Neuron (in vitro differentiated cells): ENCODE data around the gene DHRS4L2.
"Not testable (repeated sequence)": the region's sequence is repeated elsewhere in the genome, so short reads cannot be mapped to it uniquely, and the experiment has no call there.

Experiments used
- H2AFZ ChIP-seq: one replicate; pipeline ENCODE4 v1.6.1; 2013; ENCODE audit warnings: low read depth, mild to moderate bottlenecking, inconsistent platforms, low read length, moderate library complexity
- H3K27me3 ChIP-seq: one replicate; pipeline ENCODE4 v1.6.1; 2013; ENCODE audit warnings: low read length; ENCODE audit not compliant: insufficient read depth
- H3K36me3 ChIP-seq: one replicate; pipeline ENCODE4 v1.6.1; 2013; ENCODE audit warnings: low read length; ENCODE audit not compliant: insufficient read depth
- H3K4me1 ChIP-seq: one replicate; pipeline ENCODE4 v1.6.1; 2013; ENCODE audit warnings: low read length; ENCODE audit not compliant: insufficient read depth
- H3K4me3 ChIP-seq: 2 replicates; pipeline ENCODE4 v1.5.1; 2013; ENCODE audit warnings: mild to moderate bottlenecking, low read length, moderate library complexity
- H3K9me3 ChIP-seq: one replicate; pipeline ENCODE4 v1.6.1; 2013; ENCODE audit warnings: low read length

DHRS4L2 gene

GRCh38 chr14:23954965-23955364 lies 33.8 kb upstream of the DHRS4L2 start:
- H3K4me3 ChIP-seq, H3K4me1 ChIP-seq, H3K36me3 ChIP-seq, H2AFZ ChIP-seq, H3K27me3 ChIP-seq, H3K9me3 ChIP-seq: not testable (repeated sequence)

GRCh38 chr14:23955811-23956210 lies 32.9 kb upstream of the DHRS4L2 start:
- H3K4me1 ChIP-seq, H3K36me3 ChIP-seq, H3K4me3 ChIP-seq, H3K27me3 ChIP-seq, H2AFZ ChIP-seq, H3K9me3 ChIP-seq: not testable (repeated sequence)

GRCh38 chr14:23957913-23958569 lies 30.7 kb upstream of the DHRS4L2 start:
- H3K9me3 ChIP-seq, H3K27me3 ChIP-seq, H3K4me3 ChIP-seq, H3K36me3 ChIP-seq, H3K4me1 ChIP-seq, H2AFZ ChIP-seq: not testable (repeated sequence)

GRCh38 chr14:23960899-23961298 lies 27.8 kb upstream of the DHRS4L2 start:
- H3K27me3 ChIP-seq, H3K4me3 ChIP-seq, H3K4me1 ChIP-seq, H3K9me3 ChIP-seq, H3K36me3 ChIP-seq, H2AFZ ChIP-seq: not testable (repeated sequence)

- H2AFZ ChIP-seq, H3K36me3 ChIP-seq, H3K4me1 ChIP-seq, H3K27me3 ChIP-seq, H3K9me3 ChIP-seq, H3K4me3 ChIP-seq: not testable (repeated sequence)
Measured at GRCh38 chr14:23961704-23962103, 27.0 kb upstream of the DHRS4L2 start.

- H3K4me3 ChIP-seq, H3K9me3 ChIP-seq, H3K4me1 ChIP-seq, H2AFZ ChIP-seq, H3K36me3 ChIP-seq, H3K27me3 ChIP-seq: not testable (repeated sequence)
Measured at GRCh38 chr14:23969130-23969480, 19.6 kb upstream of the DHRS4L2 start.

- not testable (repeated sequence) for H3K9me3 ChIP-seq, H3K4me3 ChIP-seq, H2AFZ ChIP-seq, H3K4me1 ChIP-seq, H3K36me3 ChIP-seq, H3K27me3 ChIP-seq
Measured at GRCh38 chr14:23969481-23970282, 19.0 kb upstream of the DHRS4L2 start.

GRCh38 chr14:23970283-23970659 lies 18.5 kb upstream of the DHRS4L2 start:
- H3K4me1 ChIP-seq, H3K36me3 ChIP-seq, H3K27me3 ChIP-seq, H3K4me3 ChIP-seq, H2AFZ ChIP-seq, H3K9me3 ChIP-seq: not testable (repeated sequence)

GRCh38 chr14:23973178-23973577 lies 15.6 kb upstream of the DHRS4L2 start:
- H3K27me3 ChIP-seq, H3K4me1 ChIP-seq, H3K9me3 ChIP-seq, H3K36me3 ChIP-seq, H2AFZ ChIP-seq, H3K4me3 ChIP-seq: not testable (repeated sequence)

- not testable (repeated sequence) for H3K36me3 ChIP-seq, H2AFZ ChIP-seq, H3K4me3 ChIP-seq, H3K9me3 ChIP-seq, H3K27me3 ChIP-seq, H3K4me1 ChIP-seq
Measured at GRCh38 chr14:23974041-23974440, 14.7 kb upstream of the DHRS4L2 start.

- not testable (repeated sequence) for H3K36me3 ChIP-seq, H3K4me3 ChIP-seq, H3K27me3 ChIP-seq, H3K4me1 ChIP-seq, H2AFZ ChIP-seq, H3K9me3 ChIP-seq
Measured at GRCh38 chr14:23977208-23977607, 11.5 kb upstream of the DHRS4L2 start.

GRCh38 chr14:23981951-23982813 lies 6.5 kb upstream of the DHRS4L2 start:
- not testable (repeated sequence) for H3K9me3 ChIP-seq, H3K4me3 ChIP-seq, H3K4me1 ChIP-seq, H2AFZ ChIP-seq, H3K27me3 ChIP-seq, H3K36me3 ChIP-seq

GRCh38 chr14:23984891-23985602 lies 3.7 kb upstream of the DHRS4L2 start:
- Histone ChIP-seq H3K4me1 (no peaks in the 10 kb centered on the region), H3K36me3 (no peaks in the 10 kb centered on the region), H3K4me3 (no peak overlapping the region), H3K9me3 (no peaks in the 10 kb centered on the region), H2AFZ (no peak overlapping the region), H3K27me3 (no peaks in the 10 kb centered on the region)
